Neural cell (in vitro differentiated cells): ENCODE data around the gene ZNF808. TPM values are rescaled to one million over a fixed set of nuclear protein-coding genes. Genes with fewer than 3 reads are reported as not detected.
"Not testable (repeated sequence)": the region's sequence is repeated elsewhere in the genome, so short reads cannot be mapped to it uniquely, and the experiment has no call there.

ENCODE experiments used
- H2AFZ ChIP-seq: fragments of 200-600, 300-800 bp; sonication (generic), shearing (Covaris generic); 2 replicates; pipeline ENCODE4 v1.6.0; 2014; ENCODE audit warnings: low read depth, mild to moderate bottlenecking, antibody characterized with exemption, low read length, moderate library complexity
- H3F3A ChIP-seq: fragments of 200-600 bp; shearing (Covaris generic); 2 replicates; pipeline ENCODE4 v1.6.1; 2016; ENCODE audit warnings: mild to moderate bottlenecking, moderate library complexity, mixed read lengths, antibody characterized with exemption, low read length; ENCODE audit not compliant: insufficient read depth, poor library complexity, severe bottlenecking
- H3K27ac ChIP-seq: fragments of 200-600, 300-800 bp; sonication (generic), shearing (Covaris generic); 2 replicates; pipeline ENCODE4 v1.5.1; 2014; ENCODE audit warnings: mild to moderate bottlenecking, low read length, moderate library complexity
- H3K27me3 ChIP-seq: fragments of 300-800, 200-600 bp; sonication (generic), shearing (Covaris generic); 2 replicates; pipeline ENCODE4 v1.6.0; 2014; ENCODE audit warnings: mild to moderate bottlenecking, low read depth, low read length, moderate library complexity; ENCODE audit not compliant: insufficient read depth
- H3K36me3 ChIP-seq: fragments of 300-800, 200-600 bp; sonication (generic), shearing (Covaris generic); 2 replicates; pipeline ENCODE4 v1.5.1; 2014; ENCODE audit warnings: mild to moderate bottlenecking, antibody characterized with exemption, low read length, moderate library complexity; ENCODE audit not compliant: insufficient read depth
- H3K4me2 ChIP-seq: fragments of 300-800, 200-600 bp; sonication (generic), shearing (Covaris generic); 2 replicates; pipeline ENCODE4 v1.6.0; 2014; ENCODE audit warnings: mild to moderate bottlenecking, low read length
- H3K4me3 ChIP-seq: fragments of 300-800, 200-600 bp; sonication (generic), shearing (Covaris generic); 2 replicates; pipeline ENCODE4 v1.5.1; 2014; ENCODE audit warnings: mild to moderate bottlenecking, low read length, moderate library complexity
- H3K79me2 ChIP-seq: fragments of 200-600 bp; shearing (Covaris generic); replicated peaks from 2 replicates; pipeline ENCODE4 v1.6.0; 2014; ENCODE audit warnings: mild to moderate bottlenecking, low read length, moderate library complexity; ENCODE audit not compliant: insufficient read depth
- H3K9ac ChIP-seq: fragments of 300-800, 200-600 bp; sonication (generic), shearing (Covaris generic); 2 replicates; pipeline ENCODE4 v1.6.1; 2016; ENCODE audit warnings: mild to moderate bottlenecking, low read length, mixed read lengths
- H3K9me2 ChIP-seq: fragments of 200-600 bp; shearing (Covaris generic); 2 replicates; pipeline ENCODE4 v1.6.1; 2016; ENCODE audit warnings: mild to moderate bottlenecking, low read length, mixed read lengths; ENCODE audit not compliant: insufficient read depth
- H3K9me3 ChIP-seq: fragments of 200-600, 300-800 bp; sonication (generic), shearing (Covaris generic); 2 replicates; pipeline ENCODE4 v1.6.1; 2016; ENCODE audit warnings: mild to moderate bottlenecking, mixed run types, low read length, moderate library complexity, mixed read lengths
- H4K20me1 ChIP-seq: fragments of 200-600 bp; shearing (Covaris generic); 2 replicates; pipeline ENCODE4 v1.6.1; 2016; ENCODE audit warnings: mild to moderate bottlenecking, mixed run types; ENCODE audit not compliant: insufficient read depth
- CTCF ChIP-seq: fragments of 450-650 bp; IDR thresholded peaks from 2 replicates; pipeline ENCODE4 v1.5.1; 2014; ENCODE audit warnings: antibody characterized with exemption, mild to moderate bottlenecking, moderate library complexity; ENCODE audit not compliant: poor library complexity, severe bottlenecking
- EP300 ChIP-seq: fragments of 450-650 bp; conservative IDR thresholded peaks from 2 replicates; pipeline ENCODE4 v1.6.1; 2014; ENCODE audit warnings: antibody characterized with exemption, mild to moderate bottlenecking, moderate library complexity; ENCODE audit not compliant: poor library complexity, severe bottlenecking
- EZH2 ChIP-seq: fragments of 200-600, 300-800 bp; shearing (Covaris generic), sonication (generic); IDR thresholded peaks from 2 replicates; pipeline ENCODE4 v1.6.1; 2014; ENCODE audit warnings: antibody characterized with exemption, low read length, borderline replicate concordance, mild to moderate bottlenecking; ENCODE audit not compliant: insufficient read depth, poor library complexity, severe bottlenecking
- POLR2AphosphoS5 ChIP-seq: IDR thresholded peaks from 2 replicates; pipeline ENCODE4 v1.6.1; 2012
- RAD21 ChIP-seq: fragments of 450-650 bp; conservative IDR thresholded peaks from 2 replicates; pipeline ENCODE4 v1.6.1; 2014; ENCODE audit warnings: antibody characterized with exemption, mild to moderate bottlenecking, moderate library complexity
- REST ChIP-seq: IDR thresholded peaks from 2 replicates; pipeline ENCODE4 v1.6.1; 2012; ENCODE audit warnings: borderline replicate concordance
- SMC3 ChIP-seq: fragments of 450-650 bp; conservative IDR thresholded peaks from 2 replicates; pipeline ENCODE4 v1.6.1; 2014; ENCODE audit warnings: antibody characterized with exemption, mild to moderate bottlenecking, moderate library complexity; ENCODE audit not compliant: poor library complexity
- polyA plus RNA-seq: library from polyadenylated mRNA; depleted of rRNA; stranded (reverse); fragments of >200 nt; gene quantifications from 2 replicates; pipeline ENCODE4 v1.2.3, GENCODE V29; 2014

The ZNF808 gene
- polyA plus RNA-seq, 1 donor from 2014 or later = 6.5 TPM

GRCh38 chr19:52557231-52557995, 29.9 kb downstream of the ZNF808 start:
- Histone ChIP-seq H3K9ac (no peak overlapping the region), H2AFZ (no peak overlapping the region), H3K4me2 (no peak overlapping the region), H3K36me3 (peaks cover 15% of the 10 kb centered on the region), H3K27me3 (no peaks in the 10 kb centered on the region), H3F3A (no peaks in the 10 kb centered on the region), H3K4me3 (no peak overlapping the region), H3K9me3 (peaks cover 8% of the 10 kb centered on the region), H3K27ac (no peak overlapping the region), H3K79me2 (no peaks in the 10 kb centered on the region), H4K20me1 (no peaks in the 10 kb centered on the region), H3K9me2 (no peaks in the 10 kb centered on the region)
- TF ChIP-seq EZH2 = no peak
- no peak for TF ChIP-seq REST
- TF ChIP-seq EP300 = no peak
- no peak for TF ChIP-seq RAD21
- no peak for TF ChIP-seq CTCF
- no peak for TF ChIP-seq SMC3
- TF ChIP-seq POLR2AphosphoS5 = no peak

GRCh38 chr19:52558732-52559445, 31.4 kb downstream of the ZNF808 start:
- H3K79me2 ChIP-seq, H3K4me3 ChIP-seq, H3K9me2 ChIP-seq, H3K9ac ChIP-seq, H3F3A ChIP-seq, H4K20me1 ChIP-seq, H3K4me2 ChIP-seq, H2AFZ ChIP-seq, H3K9me3 ChIP-seq, H3K27me3 ChIP-seq, H3K27ac ChIP-seq: not testable (repeated sequence)
- peaks cover 13% of the 10 kb centered on the region for H3K36me3 ChIP-seq

- not testable (repeated sequence) for H3K79me2 ChIP-seq, H3K9me3 ChIP-seq, H3K9me2 ChIP-seq, H3K4me2 ChIP-seq, H2AFZ ChIP-seq, H4K20me1 ChIP-seq, H3F3A ChIP-seq, H3K27ac ChIP-seq, H3K9ac ChIP-seq, H3K27me3 ChIP-seq, H3K36me3 ChIP-seq, H3K4me3 ChIP-seq
Observed at GRCh38 chr19:52561611-52562010, 34.1 kb downstream of the ZNF808 start.
